ENCODE results near the gene TANGO2.

DNA sequence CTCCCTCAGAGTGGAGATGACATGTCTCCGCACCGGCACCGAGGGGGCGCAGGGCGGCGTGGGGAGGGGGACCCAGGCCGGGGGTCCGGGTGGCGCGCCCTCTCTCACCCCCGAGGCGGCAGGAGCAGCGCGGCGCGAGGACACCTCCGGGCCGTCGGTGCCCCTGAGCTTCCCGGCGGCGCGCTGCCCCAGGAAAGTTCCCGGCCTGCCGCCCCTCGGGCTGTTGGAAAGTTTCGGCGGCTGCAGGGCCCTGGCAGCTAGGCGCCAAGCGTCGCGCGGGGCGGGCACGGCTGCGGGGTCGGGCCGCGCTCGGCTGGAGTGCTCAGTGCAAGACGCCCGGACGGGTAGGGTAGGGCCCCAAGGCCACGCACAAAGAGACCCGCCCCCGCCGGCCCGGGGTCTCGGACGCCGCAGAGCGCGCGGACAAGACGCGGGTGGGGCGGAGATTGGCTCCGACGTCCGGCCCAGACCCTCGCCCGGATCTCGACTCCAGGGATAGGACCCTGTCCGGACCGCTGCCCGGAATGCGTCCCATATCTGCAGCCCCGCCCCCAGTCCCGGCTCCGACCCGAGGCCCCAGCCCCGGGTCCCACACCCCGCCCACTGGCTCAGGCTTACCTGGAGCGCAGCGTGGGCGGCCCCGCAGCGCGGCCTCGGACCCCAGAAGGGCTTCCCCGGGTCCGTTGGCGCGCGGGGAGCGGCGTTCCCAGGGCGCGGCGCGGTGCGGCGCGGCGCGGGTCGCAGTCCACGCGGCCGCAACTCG is 4.8 kb upstream of the TANGO2 start:
- TF ChIP-seq RAD21 (IDR thresholded peaks at IDR 0.05; ENCODE audit: low read depth) (no peak), FOSL1 (IDR thresholded peaks at IDR 0.05; ENCODE audit: low read depth) (no peak), EZH2 (IDR thresholded peaks at IDR 0.05) (no peak), TCF7L2 (IDR thresholded peaks at IDR 0.05; ENCODE audit: borderline replicate concordance, extremely low read depth, insufficient read depth, insufficient read length) (no peak), MAX (IDR thresholded peaks at IDR 0.05) (peak; percentile 51), CBX3 (IDR thresholded peaks at IDR 0.05; ENCODE audit: low read depth) (no peak), POLR2A (IDR thresholded peaks at IDR 0.05; ENCODE audit: borderline replicate concordance, extremely low read depth, insufficient read depth, insufficient read length) (no peak), POLR2AphosphoS5 (IDR thresholded peaks at IDR 0.05; ENCODE audit: low read depth, low read length) (no peak), EGR1 (IDR thresholded peaks at IDR 0.05; ENCODE audit: low read depth) (peak; percentile 72), SP1 (IDR thresholded peaks at IDR 0.05; ENCODE audit: low read depth) (no peak), EZH2phosphoT487 (IDR thresholded peaks at IDR 0.05; ENCODE audit: borderline replicate concordance) (no peak), REST (IDR thresholded peaks at IDR 0.05; ENCODE audit: low read depth) (no peak), YY1 (IDR thresholded peaks at IDR 0.05; ENCODE audit: extremely low read depth, insufficient replicate concordance, low read depth, low read length) (no peak)
- TF ChIP-seq, protein P1, sequence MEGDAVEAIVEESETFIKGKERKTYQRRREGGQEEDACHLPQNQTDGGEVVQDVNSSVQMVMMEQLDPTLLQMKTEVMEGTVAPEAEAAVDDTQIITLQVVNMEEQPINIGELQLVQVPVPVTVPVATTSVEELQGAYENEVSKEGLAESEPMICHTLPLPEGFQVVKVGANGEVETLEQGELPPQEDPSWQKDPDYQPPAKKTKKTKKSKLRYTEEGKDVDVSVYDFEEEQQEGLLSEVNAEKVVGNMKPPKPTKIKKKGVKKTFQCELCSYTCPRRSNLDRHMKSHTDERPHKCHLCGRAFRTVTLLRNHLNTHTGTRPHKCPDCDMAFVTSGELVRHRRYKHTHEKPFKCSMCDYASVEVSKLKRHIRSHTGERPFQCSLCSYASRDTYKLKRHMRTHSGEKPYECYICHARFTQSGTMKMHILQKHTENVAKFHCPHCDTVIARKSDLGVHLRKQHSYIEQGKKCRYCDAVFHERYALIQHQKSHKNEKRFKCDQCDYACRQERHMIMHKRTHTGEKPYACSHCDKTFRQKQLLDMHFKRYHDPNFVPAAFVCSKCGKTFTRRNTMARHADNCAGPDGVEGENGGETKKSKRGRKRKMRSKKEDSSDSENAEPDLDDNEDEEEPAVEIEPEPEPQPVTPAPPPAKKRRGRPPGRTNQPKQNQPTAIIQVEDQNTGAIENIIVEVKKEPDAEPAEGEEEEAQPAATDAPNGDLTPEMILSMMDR (IDR thresholded peaks at IDR 0.05 in 2 of 3, conservative IDR thresholded peaks at IDR 0.05 in 1 of 3; ENCODE audit: borderline replicate concordance in 1 of 3, insufficient read depth in 1 of 3, low read depth in 2 of 3, low read length in 2 of 3) = no peak

All from HCT116 (cell line).